GM18861 (cell line): ENCODE measurements around the gene TMEM181.
"Not testable (repeated sequence)": the region's sequence is repeated elsewhere in the genome, so short reads cannot be mapped to it uniquely, and the experiment has no call there.

Experiments used
- ATAC-seq: cut with Tn5 transposase; IDR thresholded peaks from one replicate; pipeline ENCODE4 v1.9.1; 2021; ENCODE audit not compliant: unreplicated experiment

The TMEM181 gene

GRCh38 chr6:158593670-158594069 lies 33.8 kb downstream of the TMEM181 start:
- ATAC-seq, result no peak

- no peak for ATAC-seq
Measured at GRCh38 chr6:158595223-158595622, 35.3 kb downstream of the TMEM181 start.

- no peak for ATAC-seq
Measured at GRCh38 chr6:158596861-158597260, 37.0 kb downstream of the TMEM181 start.

- ATAC-seq, result no peak
Measured at GRCh38 chr6:158597565-158597964, 37.7 kb downstream of the TMEM181 start.

GRCh38 chr6:158599635-158600034 lies 39.7 kb downstream of the TMEM181 start:
- ATAC-seq, result no peak

- no peak for ATAC-seq
Measured at GRCh38 chr6:158603261-158604047, 43.6 kb downstream of the TMEM181 start.

- ATAC-seq, result no peak
Measured at GRCh38 chr6:158604048-158604406, 44.1 kb downstream of the TMEM181 start.

GRCh38 chr6:158605266-158605878 lies 45.5 kb downstream of the TMEM181 start:
- no peak for ATAC-seq

- not testable (repeated sequence) for ATAC-seq
Measured at GRCh38 chr6:158606011-158606410, 46.1 kb downstream of the TMEM181 start.

GRCh38 chr6:158606935-158607334 lies 47.0 kb downstream of the TMEM181 start:
- no peak for ATAC-seq

- no peak for ATAC-seq
Measured at GRCh38 chr6:158607411-158608170, 47.7 kb downstream of the TMEM181 start.

- no peak for ATAC-seq
Measured at GRCh38 chr6:158608221-158608620, 48.3 kb downstream of the TMEM181 start.

- no peak for ATAC-seq
Measured at GRCh38 chr6:158609455-158610155, 49.7 kb downstream of the TMEM181 start.

GRCh38 chr6:158610319-158610968 lies 50.6 kb downstream of the TMEM181 start:
- no peak for ATAC-seq

- no peak for ATAC-seq
Measured at GRCh38 chr6:158611039-158611438, 51.1 kb downstream of the TMEM181 start.

GRCh38 chr6:158611541-158612370 lies 51.9 kb downstream of the TMEM181 start:
- no peak for ATAC-seq

GRCh38 chr6:158614606-158615005 lies 54.7 kb downstream of the TMEM181 start:
- not testable (repeated sequence) for ATAC-seq

GRCh38 chr6:158618289-158618688 lies 58.4 kb downstream of the TMEM181 start:
- not testable (repeated sequence) for ATAC-seq

GRCh38 chr6:158619922-158620801 lies 60.3 kb downstream of the TMEM181 start:
- ATAC-seq, result no peak
